ENCODE results near the gene NEURL1.

DNA sequence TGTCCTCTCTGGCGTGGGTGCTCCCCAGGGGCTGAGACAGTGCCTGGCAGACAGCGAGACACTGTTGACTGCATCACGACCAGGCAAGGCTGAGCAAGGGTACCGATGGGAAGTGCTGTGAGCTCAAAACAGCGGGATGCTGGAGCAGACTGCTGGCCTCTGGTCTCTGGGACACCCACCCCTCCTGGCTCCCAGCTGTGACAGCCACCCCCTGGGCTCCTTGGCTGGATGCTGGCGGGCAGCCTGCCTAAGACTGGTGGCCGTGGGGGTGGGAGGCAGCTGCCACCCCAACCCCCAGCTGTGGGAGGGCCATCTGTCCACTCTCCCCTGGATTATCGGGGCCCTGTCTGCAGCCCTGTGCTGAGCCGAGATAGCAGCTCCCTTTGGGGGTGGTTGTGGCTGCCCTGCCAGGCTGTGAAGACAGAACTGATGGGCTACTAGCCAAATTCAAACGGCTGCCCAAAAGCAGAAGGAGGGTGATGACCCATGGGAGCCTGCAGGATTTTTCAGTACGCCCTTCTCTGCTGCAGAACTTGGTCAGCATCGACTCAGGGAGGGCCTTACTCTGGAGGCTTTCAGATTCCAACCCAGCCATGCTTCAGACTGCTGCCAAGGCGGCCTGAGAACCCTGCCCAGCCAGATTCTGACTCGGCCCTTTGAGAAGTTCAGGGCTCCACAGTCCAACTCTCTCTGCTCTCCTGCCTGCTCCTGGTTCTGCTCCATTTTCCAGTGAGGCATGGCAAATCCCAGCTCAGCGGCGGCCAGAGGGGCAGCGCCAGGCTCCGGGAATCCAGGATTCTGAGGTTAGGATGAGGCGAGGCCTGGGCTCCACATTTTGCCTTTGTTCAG, 125.3 kb downstream of the NEURL1 start:
- TF ChIP-seq POLR2A (IDR thresholded peaks at IDR 0.05; ENCODE audit: low read depth, low read length) = no peak
- TF ChIP-seq TAF1 (IDR thresholded peaks at IDR 0.05; ENCODE audit: low read depth, low read length) = no peak
- TF ChIP-seq POLR2AphosphoS5 (IDR thresholded peaks at IDR 0.05; ENCODE audit: low read depth, low read length) = no peak

All from GM12891 (cell line).